ENCODE results near the gene PRKCE. TPM values are rescaled to one million over a fixed set of nuclear protein-coding genes. Genes with fewer than 3 reads are reported as not detected.

Gene PRKCE
- total and polyA plus RNA-seq, 7 donors: 3.0 to 22.8 (median 16.1) TPM

DNA sequence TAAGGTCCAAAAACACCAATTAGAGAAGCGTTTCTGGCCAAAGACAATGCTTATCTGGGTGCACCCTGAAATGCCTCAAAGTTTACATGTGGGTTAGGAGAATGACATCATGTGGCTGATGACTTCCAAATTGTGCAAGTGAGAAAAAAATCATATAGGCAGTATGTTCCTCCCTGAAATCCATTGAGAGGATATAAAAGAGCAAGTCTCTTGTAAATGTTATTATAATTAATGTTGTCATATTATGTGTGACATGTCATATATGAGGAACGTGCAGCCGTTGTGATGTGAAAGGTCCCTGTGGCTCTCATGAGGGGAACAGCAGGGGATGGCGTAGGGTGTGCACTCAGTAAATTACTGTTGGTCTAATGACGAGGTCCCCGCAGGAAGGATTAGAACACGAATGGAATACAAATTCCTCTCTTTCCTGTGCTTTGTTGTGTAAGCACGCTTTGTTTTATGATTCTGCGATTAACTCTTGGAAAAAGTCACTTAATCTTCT is 290.8 kb downstream of the PRKCE start:
- no peak overlapping the region for H3K4me3 ChIP-seq
- H3K4me1 ChIP-seq: peaks cover 15% of the 10 kb centered on the region
- no peaks in the 10 kb centered on the region for H3K9me3 ChIP-seq
- ATAC-seq (no peak), DNase-seq (no peak)
- intact Hi-C loops (cut with DNase I): no loop called here
- H3K27ac ChIP-seq: no peak overlapping the region
- 77 to 81% (median 79%) methylated on average over 9 of the region's 9 CpGs for WGBS, 3 donors
- H3K27me3 ChIP-seq (ENCODE audit: insufficient read depth in 3 of 3, low read length in 2 of 3): no peaks in the 10 kb centered on the region
- H3K36me3 ChIP-seq (ENCODE audit: insufficient read depth in 1 of 2, low read depth in 1 of 2): no peaks in the 10 kb centered on the region
- TF ChIP-seq, protein P1, sequence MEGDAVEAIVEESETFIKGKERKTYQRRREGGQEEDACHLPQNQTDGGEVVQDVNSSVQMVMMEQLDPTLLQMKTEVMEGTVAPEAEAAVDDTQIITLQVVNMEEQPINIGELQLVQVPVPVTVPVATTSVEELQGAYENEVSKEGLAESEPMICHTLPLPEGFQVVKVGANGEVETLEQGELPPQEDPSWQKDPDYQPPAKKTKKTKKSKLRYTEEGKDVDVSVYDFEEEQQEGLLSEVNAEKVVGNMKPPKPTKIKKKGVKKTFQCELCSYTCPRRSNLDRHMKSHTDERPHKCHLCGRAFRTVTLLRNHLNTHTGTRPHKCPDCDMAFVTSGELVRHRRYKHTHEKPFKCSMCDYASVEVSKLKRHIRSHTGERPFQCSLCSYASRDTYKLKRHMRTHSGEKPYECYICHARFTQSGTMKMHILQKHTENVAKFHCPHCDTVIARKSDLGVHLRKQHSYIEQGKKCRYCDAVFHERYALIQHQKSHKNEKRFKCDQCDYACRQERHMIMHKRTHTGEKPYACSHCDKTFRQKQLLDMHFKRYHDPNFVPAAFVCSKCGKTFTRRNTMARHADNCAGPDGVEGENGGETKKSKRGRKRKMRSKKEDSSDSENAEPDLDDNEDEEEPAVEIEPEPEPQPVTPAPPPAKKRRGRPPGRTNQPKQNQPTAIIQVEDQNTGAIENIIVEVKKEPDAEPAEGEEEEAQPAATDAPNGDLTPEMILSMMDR (IDR thresholded peaks at IDR 0.05): no peak

DNA sequence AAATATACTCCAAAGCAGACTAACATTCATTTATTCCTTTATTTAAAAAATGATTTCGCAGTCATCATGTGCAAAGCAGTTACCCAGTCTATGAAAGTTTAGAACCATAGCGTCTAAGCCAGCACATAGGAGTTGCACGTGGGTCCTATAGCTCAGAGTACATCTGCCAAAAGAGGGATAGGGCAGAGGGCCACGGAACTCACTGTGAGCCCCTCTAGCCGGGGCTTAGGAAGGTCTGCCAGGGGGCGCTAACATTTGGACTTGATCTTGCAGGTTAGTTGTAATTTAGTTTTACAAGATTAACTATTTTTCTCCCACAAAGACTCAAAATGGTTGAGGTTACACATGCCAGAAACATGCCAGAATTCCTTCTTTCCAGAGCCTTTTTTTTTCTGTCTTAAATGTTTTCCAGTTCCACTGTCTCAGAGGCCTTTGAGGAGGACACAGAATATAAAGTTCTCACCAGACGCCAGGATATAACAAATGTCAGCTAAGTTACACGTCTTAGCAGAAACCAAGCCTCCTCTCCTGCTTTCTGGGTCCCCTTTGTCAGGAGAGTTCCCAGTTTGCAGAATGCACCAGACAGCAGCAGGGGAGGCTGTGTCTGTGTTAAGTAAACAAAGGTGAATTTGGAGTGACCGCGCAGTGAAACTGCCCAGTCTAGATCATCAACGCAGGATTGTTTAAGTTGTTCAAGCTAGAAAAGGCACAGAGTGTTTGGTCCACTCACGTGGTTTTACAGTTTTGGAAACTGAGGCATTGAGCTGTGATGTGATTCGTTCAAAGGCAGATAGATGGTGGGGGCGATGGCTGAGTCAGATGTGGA is 292.0 kb downstream of the PRKCE start:
- no peak for DNase-seq
- WGBS, 3 donors: 86 to 92% (median 89%) methylated on average over 14 of the region's 14 CpGs
- Histone ChIP-seq H3K4me1 (peaks cover 13% of the 10 kb centered on the region), H3K27me3 (ENCODE audit: insufficient read depth in 3 of 3, low read length in 2 of 3) (no peaks in the 10 kb centered on the region), H3K9me3 (no peaks in the 10 kb centered on the region), H3K4me3 (no peak overlapping the region), H3K27ac (no peak overlapping the region), H3K36me3 (ENCODE audit: insufficient read depth in 1 of 2, low read depth in 1 of 2) (no peaks in the 10 kb centered on the region)
- TF ChIP-seq, protein P1 (IDR thresholded peaks at IDR 0.05): no peak
- no peak for ATAC-seq
- intact Hi-C loops (cut with DNase I): no loop called here

DNA sequence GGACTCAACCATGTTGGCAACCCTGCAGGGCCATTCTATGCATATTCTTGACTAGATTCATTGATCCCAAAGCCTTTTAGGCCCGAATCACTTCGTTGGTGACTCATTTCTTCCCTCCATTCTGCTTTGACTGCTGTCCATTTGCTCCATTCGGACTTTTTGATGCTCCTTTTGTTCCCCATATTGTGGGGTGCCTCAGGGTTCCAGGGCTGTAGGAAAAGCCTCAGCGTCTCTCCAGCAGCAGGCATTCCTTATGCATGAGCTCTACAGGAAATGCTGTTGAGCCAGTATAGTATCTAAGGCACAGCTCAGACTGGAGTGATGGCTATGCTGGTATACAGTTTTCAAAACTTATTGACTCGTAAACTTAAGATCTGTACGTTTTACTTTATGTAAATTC is 292.6 kb downstream of the PRKCE start:
- Histone ChIP-seq H3K4me1 (peaks cover 8% of the 10 kb centered on the region), H3K27ac (no peak overlapping the region), H3K36me3 (ENCODE audit: insufficient read depth in 1 of 2, low read depth in 1 of 2) (no peaks in the 10 kb centered on the region), H3K27me3 (ENCODE audit: insufficient read depth in 3 of 3, low read length in 2 of 3) (no peaks in the 10 kb centered on the region), H3K4me3 (no peak overlapping the region), H3K9me3 (no peaks in the 10 kb centered on the region)
- DNase-seq (no peak), ATAC-seq (no peak)
- WGBS, 3 donors: 83 to 88% (median 83%) methylated on average over 6 of the region's 6 CpGs
- TF ChIP-seq, protein P1 (IDR thresholded peaks at IDR 0.05): no peak
- intact Hi-C loops (cut with DNase I): no loop called here

DNA sequence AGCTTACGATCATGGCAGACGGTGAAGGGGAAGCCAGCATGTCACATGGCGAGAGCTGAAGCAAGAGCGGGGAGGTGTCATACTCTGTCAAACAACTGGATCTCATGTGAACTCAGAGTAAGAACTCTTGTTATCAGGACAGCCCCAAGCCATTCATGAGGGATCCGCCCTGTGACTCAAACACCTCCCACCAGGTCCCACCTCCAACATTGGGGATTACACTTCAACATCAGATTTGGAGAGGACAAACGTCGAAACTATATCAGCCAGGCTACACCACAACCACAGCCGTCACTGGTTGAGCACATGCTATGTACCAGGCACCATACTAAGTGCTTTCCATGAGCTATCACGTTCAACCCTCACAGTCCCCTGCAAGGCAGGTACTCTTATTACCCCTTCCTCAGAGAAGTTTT is 293.8 kb downstream of the PRKCE start:
- Histone ChIP-seq H3K4me3 (no peak overlapping the region), H3K4me1 (no peaks in the 10 kb centered on the region), H3K27ac (no peak overlapping the region), H3K9me3 (no peaks in the 10 kb centered on the region), H3K27me3 (ENCODE audit: insufficient read depth in 3 of 3, low read length in 2 of 3) (no peaks in the 10 kb centered on the region), H3K36me3 (ENCODE audit: insufficient read depth in 1 of 2, low read depth in 1 of 2) (no peaks in the 10 kb centered on the region)
- ATAC-seq (no peak), DNase-seq (no peak)
- intact Hi-C loops (cut with DNase I): no loop called here
- 94 to 97% (median 94%) methylated on average over 9 of the region's 9 CpGs for WGBS, 3 donors
- TF ChIP-seq, protein P1 (IDR thresholded peaks at IDR 0.05): no peak

Measured in psoas muscle (tissue), 8 donors.